PFSK-1 (cell line): ENCODE results near the gene ZNF646.

Experiments
- POLR2AphosphoS5 ChIP-seq: IDR thresholded peaks from 2 replicates; pipeline ENCODE4 v1.6.1; 2012; ENCODE audit warnings: low read depth, mild to moderate bottlenecking, control low read depth, low read length, moderate library complexity
- REST ChIP-seq, 2 experiments: IDR thresholded peaks; 2 replicates each; pipeline versions ENCODE4 v1.6.1 to v1.8.0; 2011 to 2012; ENCODE audit warnings: low read depth in 2 of 2, low read length in 2 of 2, control low read depth in 1 of 2, inconsistent platforms in 1 of 2, mild to moderate bottlenecking in 1 of 2, moderate library complexity in 1 of 2; ENCODE audit not compliant: insufficient read depth in 1 of 2
- SIN3A ChIP-seq: IDR thresholded peaks from 2 replicates; pipeline ENCODE4 v1.6.1; 2012; ENCODE audit warnings: mild to moderate bottlenecking, low read length, moderate library complexity, borderline replicate concordance; ENCODE audit not compliant: insufficient read depth
- TAF1 ChIP-seq: IDR thresholded peaks from 2 replicates; pipeline ENCODE4 v1.6.1; 2012; ENCODE audit warnings: low read length, control low read depth, borderline replicate concordance; ENCODE audit not compliant: insufficient read depth

- TF ChIP-seq POLR2AphosphoS5 (peak; percentile 34; the same call in 1 of the 2 replicates), SIN3A (0 out of 2 replicates have a peak, but pooled peaks have one; percentile 44), REST (IDR thresholded peaks at IDR 0.05; ENCODE audit: insufficient read depth in 1 of 2, low read depth in 2 of 2, low read length in 2 of 2) (no peak), TAF1 (no peak)
These were observed 40.3 kb upstream of the ZNF646 start for GRCh38 chr16:31033709-31034492.
